ENCODE data around the gene PRR20G.

PRR20G gene

GRCh38 chr3:127328421-127328820 lies 40.6 kb upstream of the PRR20G start:
- Histone ChIP-seq H3K9me3 (ENCODE audit: severe bottlenecking) (peaks cover 2% of the 10 kb centered on the region), H3K4me1 (ENCODE audit: insufficient read depth, poor library complexity, severe bottlenecking) (no peaks in the 10 kb centered on the region), H3K27ac (ENCODE audit: poor library complexity, severe bottlenecking) (no peak overlapping the region), H3K4me3 (ENCODE audit: severe bottlenecking) (no peak overlapping the region), H3K27me3 (ENCODE audit: insufficient read depth, poor library complexity, severe bottlenecking) (no peaks in the 10 kb centered on the region), H3K36me3 (ENCODE audit: low read depth) (no peaks in the 10 kb centered on the region)
- DNase-seq (ENCODE audit: low spot score) (no peak), ATAC-seq (ENCODE audit: low read depth) (no peak)
- TF ChIP-seq CTCF (IDR thresholded peaks at IDR 0.05; ENCODE audit: poor library complexity, severe bottlenecking), result no peak

- no peak overlapping the region for H3K4me3 ChIP-seq (ENCODE audit: severe bottlenecking)
- no peak for DNase-seq (ENCODE audit: low spot score)
- no peaks in the 10 kb centered on the region for H3K36me3 ChIP-seq (ENCODE audit: low read depth)
- TF ChIP-seq CTCF (IDR thresholded peaks at IDR 0.05; ENCODE audit: poor library complexity, severe bottlenecking), result no peak
- peaks cover 2% of the 10 kb centered on the region for H3K9me3 ChIP-seq (ENCODE audit: severe bottlenecking)
- ATAC-seq (ENCODE audit: low read depth), result no peak
- H3K27me3 ChIP-seq (ENCODE audit: insufficient read depth, poor library complexity, severe bottlenecking), result no peaks in the 10 kb centered on the region
- no peaks in the 10 kb centered on the region for H3K4me1 ChIP-seq (ENCODE audit: insufficient read depth, poor library complexity, severe bottlenecking)
- no peak overlapping the region for H3K27ac ChIP-seq (ENCODE audit: poor library complexity, severe bottlenecking)
Observed at GRCh38 chr3:127326341-127326740, 38.5 kb upstream of the PRR20G start.

- DNase-seq (ENCODE audit: low spot score) (no peak), ATAC-seq (ENCODE audit: low read depth) (no peak)
- Histone ChIP-seq H3K4me3 (ENCODE audit: severe bottlenecking) (no peak overlapping the region), H3K4me1 (ENCODE audit: insufficient read depth, poor library complexity, severe bottlenecking) (no peaks in the 10 kb centered on the region), H3K27ac (ENCODE audit: poor library complexity, severe bottlenecking) (no peak overlapping the region), H3K36me3 (ENCODE audit: low read depth) (no peaks in the 10 kb centered on the region), H3K9me3 (ENCODE audit: severe bottlenecking) (peaks cover 2% of the 10 kb centered on the region), H3K27me3 (ENCODE audit: insufficient read depth, poor library complexity, severe bottlenecking) (no peaks in the 10 kb centered on the region)
- no peak for TF ChIP-seq CTCF (IDR thresholded peaks at IDR 0.05; ENCODE audit: poor library complexity, severe bottlenecking)
Observed at GRCh38 chr3:127325629-127325961, 37.7 kb upstream of the PRR20G start.

GRCh38 chr3:127324913-127325628 lies 37.2 kb upstream of the PRR20G start:
- TF ChIP-seq CTCF (IDR thresholded peaks at IDR 0.05; ENCODE audit: poor library complexity, severe bottlenecking), result no peak

GRCh38 chr3:127324076-127324475 lies 36.2 kb upstream of the PRR20G start:
- no peak overlapping the region for H3K4me3 ChIP-seq (ENCODE audit: severe bottlenecking)
- no peak for ATAC-seq (ENCODE audit: low read depth)

More at GRCh38 chr3:127324913-127325628, 37.2 kb upstream of the PRR20G start:
- Histone ChIP-seq H3K27me3 (ENCODE audit: insufficient read depth, poor library complexity, severe bottlenecking) (no peaks in the 10 kb centered on the region), H3K4me1 (ENCODE audit: insufficient read depth, poor library complexity, severe bottlenecking) (no peaks in the 10 kb centered on the region), H3K36me3 (ENCODE audit: low read depth) (no peaks in the 10 kb centered on the region), H3K9me3 (ENCODE audit: severe bottlenecking) (peaks cover 2% of the 10 kb centered on the region), H3K27ac (ENCODE audit: poor library complexity, severe bottlenecking) (no peak overlapping the region), H3K4me3 (ENCODE audit: severe bottlenecking) (no peak overlapping the region)
- no peak for ATAC-seq (ENCODE audit: low read depth)
- no peak for DNase-seq (ENCODE audit: low spot score)

More at GRCh38 chr3:127324076-127324475, 36.2 kb upstream of the PRR20G start:
- Histone ChIP-seq H3K27me3 (ENCODE audit: insufficient read depth, poor library complexity, severe bottlenecking) (no peaks in the 10 kb centered on the region), H3K27ac (ENCODE audit: poor library complexity, severe bottlenecking) (no peak overlapping the region), H3K4me1 (ENCODE audit: insufficient read depth, poor library complexity, severe bottlenecking) (no peaks in the 10 kb centered on the region), H3K36me3 (ENCODE audit: low read depth) (no peaks in the 10 kb centered on the region), H3K9me3 (ENCODE audit: severe bottlenecking) (peaks cover 2% of the 10 kb centered on the region)
- TF ChIP-seq CTCF (IDR thresholded peaks at IDR 0.05; ENCODE audit: poor library complexity, severe bottlenecking), result no peak
- no peak for DNase-seq (ENCODE audit: low spot score)

All from RWPE2 (cell line).